Kidney epithelial cell (primary cell): Measurements from ENCODE around the gene SGIP1. TPM values are rescaled to one million over a fixed set of nuclear protein-coding genes. Genes with fewer than 3 reads are reported as not detected.

Experiments used
- DNase-seq: peaks from one replicate; pipeline ENCODE4 v3.0.0-alpha.2; 2010; ENCODE audit warnings: low read depth
- H3K27me3 ChIP-seq: 2 replicates; pipeline ENCODE4 v1.6.0; 2011; ENCODE audit warnings: low read length; ENCODE audit not compliant: control insufficient read depth, insufficient read depth
- H3K36me3 ChIP-seq: 2 replicates; pipeline ENCODE4 v1.5.1; 2011; ENCODE audit warnings: low read length; ENCODE audit not compliant: control insufficient read depth, insufficient read depth
- H3K4me3 ChIP-seq: 2 replicates; pipeline ENCODE4 v1.5.1; 2011; ENCODE audit warnings: low read depth, mild to moderate bottlenecking, control low read depth, low read length
- CTCF ChIP-seq: IDR thresholded peaks from 2 replicates; pipeline ENCODE4 v1.5.1; 2011; ENCODE audit warnings: mild to moderate bottlenecking, moderate library complexity, low read length, control low read depth, inconsistent platforms; ENCODE audit not compliant: insufficient read depth, poor library complexity, severe bottlenecking
- total RNA-seq: library from RNA; depleted of rRNA; stranded (reverse); fragments of >200 nt; gene quantifications from 2 replicates; pipeline ENCODE4 v1.2.3, GENCODE V29; 2015

SGIP1 gene
- total RNA-seq, 1 donor from 2014 or later: 6.9 TPM

GRCh38 chr1:66525086-66525485 lies 8.9 kb upstream of the SGIP1 start:
- no peak for TF ChIP-seq CTCF
- no peak for DNase-seq
- H3K27me3 ChIP-seq: no peaks in the 10 kb centered on the region
- no peak overlapping the region for H3K4me3 ChIP-seq
- no peaks in the 10 kb centered on the region for H3K36me3 ChIP-seq

- no peak for DNase-seq
- H3K4me3 ChIP-seq: no peak overlapping the region
- TF ChIP-seq CTCF: no peak
- H3K36me3 ChIP-seq: no peaks in the 10 kb centered on the region
- no peaks in the 10 kb centered on the region for H3K27me3 ChIP-seq
Observed at GRCh38 chr1:66526036-66526435, 7.9 kb upstream of the SGIP1 start.

GRCh38 chr1:66526991-66527390 lies 7.0 kb upstream of the SGIP1 start:
- DNase-seq: no peak
- no peaks in the 10 kb centered on the region for H3K27me3 ChIP-seq
- H3K36me3 ChIP-seq: no peaks in the 10 kb centered on the region
- H3K4me3 ChIP-seq: no peak overlapping the region
- TF ChIP-seq CTCF: no peak

- no peaks in the 10 kb centered on the region for H3K36me3 ChIP-seq
- DNase-seq: no peak
- no peak for TF ChIP-seq CTCF
- H3K27me3 ChIP-seq: no peaks in the 10 kb centered on the region
- H3K4me3 ChIP-seq: no peak overlapping the region
Observed at GRCh38 chr1:66527686-66528085, 6.3 kb upstream of the SGIP1 start.

GRCh38 chr1:66528580-66528979 lies 5.4 kb upstream of the SGIP1 start:
- Histone ChIP-seq H3K4me3 (no peak overlapping the region), H3K36me3 (no peaks in the 10 kb centered on the region), H3K27me3 (no peaks in the 10 kb centered on the region)
- no peak for DNase-seq
- no peak for TF ChIP-seq CTCF

GRCh38 chr1:66532214-66532613 lies 1.7 kb upstream of the SGIP1 start:
- no peak overlapping the region for H3K4me3 ChIP-seq
- no peak for TF ChIP-seq CTCF

More at GRCh38 chr1:66532214-66532613, 1.7 kb upstream of the SGIP1 start:
- no peak for DNase-seq
- Histone ChIP-seq H3K27me3 (no peaks in the 10 kb centered on the region), H3K36me3 (no peaks in the 10 kb centered on the region)
